Measurements from ENCODE around the gene TUB. TPM values are rescaled to one million over a fixed set of nuclear protein-coding genes. Genes with fewer than 3 reads are reported as not detected.

TUB gene
- total RNA-seq, 4 donors from 2014 or later, result 8.9 to 24.4 (median 12.6) TPM

DNA sequence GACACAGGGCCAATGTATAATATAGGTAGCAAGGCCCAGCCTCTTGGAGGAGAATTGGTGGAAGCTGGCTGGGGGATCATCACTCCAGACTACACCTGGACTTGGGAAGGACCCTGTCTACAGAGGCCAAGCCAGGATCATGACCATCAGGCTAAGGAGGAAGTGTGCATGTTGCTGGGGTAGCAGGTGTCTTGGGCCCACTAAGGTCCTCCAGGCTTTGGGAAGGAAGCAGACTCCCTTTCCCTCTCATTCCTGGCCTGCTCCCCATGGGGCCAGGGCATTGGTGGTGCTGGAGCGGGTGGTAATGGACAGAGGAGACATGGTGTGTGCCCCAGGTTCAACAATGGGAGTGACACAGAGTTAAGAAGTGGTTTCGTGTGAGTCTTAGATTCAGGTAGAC, 16.0 kb upstream of the TUB start:
- ATAC-seq (ENCODE audit: low FRiP score) (no peak), DNase-seq (ENCODE audit: low spot score) (no peak)
- TF ChIP-seq, protein P1, sequence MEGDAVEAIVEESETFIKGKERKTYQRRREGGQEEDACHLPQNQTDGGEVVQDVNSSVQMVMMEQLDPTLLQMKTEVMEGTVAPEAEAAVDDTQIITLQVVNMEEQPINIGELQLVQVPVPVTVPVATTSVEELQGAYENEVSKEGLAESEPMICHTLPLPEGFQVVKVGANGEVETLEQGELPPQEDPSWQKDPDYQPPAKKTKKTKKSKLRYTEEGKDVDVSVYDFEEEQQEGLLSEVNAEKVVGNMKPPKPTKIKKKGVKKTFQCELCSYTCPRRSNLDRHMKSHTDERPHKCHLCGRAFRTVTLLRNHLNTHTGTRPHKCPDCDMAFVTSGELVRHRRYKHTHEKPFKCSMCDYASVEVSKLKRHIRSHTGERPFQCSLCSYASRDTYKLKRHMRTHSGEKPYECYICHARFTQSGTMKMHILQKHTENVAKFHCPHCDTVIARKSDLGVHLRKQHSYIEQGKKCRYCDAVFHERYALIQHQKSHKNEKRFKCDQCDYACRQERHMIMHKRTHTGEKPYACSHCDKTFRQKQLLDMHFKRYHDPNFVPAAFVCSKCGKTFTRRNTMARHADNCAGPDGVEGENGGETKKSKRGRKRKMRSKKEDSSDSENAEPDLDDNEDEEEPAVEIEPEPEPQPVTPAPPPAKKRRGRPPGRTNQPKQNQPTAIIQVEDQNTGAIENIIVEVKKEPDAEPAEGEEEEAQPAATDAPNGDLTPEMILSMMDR (IDR thresholded peaks at IDR 0.05), result no peak

DNA sequence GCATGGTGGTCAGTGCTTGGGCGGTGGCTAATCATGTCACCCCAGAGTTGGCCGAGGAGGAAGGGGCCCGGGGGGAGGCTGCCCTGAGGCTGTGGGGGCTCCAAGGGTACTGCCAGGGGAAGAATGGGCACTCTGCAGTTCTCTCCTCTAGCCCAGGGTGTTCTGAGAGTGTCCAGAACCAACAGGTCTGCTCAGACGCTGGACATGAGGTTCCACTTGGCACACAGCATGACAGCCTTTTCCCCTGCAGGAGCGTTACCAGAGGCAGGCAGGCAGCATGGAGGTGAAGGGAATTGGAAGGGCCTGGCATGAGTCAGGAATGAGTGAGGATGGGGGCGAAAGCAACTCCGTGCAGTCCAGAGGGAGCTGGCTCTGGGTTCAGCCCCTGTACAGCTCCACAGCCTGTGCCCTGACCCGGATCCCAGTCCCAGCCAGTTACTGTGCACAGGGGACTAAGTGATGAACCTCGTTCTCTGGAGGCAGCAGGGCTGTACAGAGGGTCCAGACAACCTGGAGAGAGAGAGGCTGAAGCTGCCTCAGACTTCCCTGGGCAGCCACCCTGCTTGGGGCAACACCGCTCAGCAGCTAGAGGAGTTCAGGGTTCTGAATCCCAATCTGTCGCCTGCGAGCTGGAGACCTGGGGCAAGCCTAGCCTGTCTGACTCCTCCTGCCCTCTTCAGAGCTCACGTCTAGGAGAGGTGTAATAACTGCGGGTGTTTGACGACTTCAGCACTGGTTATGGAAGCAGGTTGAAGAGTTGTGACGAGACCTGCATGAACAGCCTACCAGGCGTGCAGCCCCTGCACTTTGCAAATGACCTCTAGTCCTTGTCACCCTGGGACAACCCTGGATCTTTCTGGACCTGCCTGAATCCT, 14.7 kb upstream of the TUB start:
- DNase-seq (ENCODE audit: low spot score), result peak; percentile 16
- peak; percentile 24 for ATAC-seq (ENCODE audit: low FRiP score)
- TF ChIP-seq, protein P1 (IDR thresholded peaks at IDR 0.05), result no peak

DNA sequence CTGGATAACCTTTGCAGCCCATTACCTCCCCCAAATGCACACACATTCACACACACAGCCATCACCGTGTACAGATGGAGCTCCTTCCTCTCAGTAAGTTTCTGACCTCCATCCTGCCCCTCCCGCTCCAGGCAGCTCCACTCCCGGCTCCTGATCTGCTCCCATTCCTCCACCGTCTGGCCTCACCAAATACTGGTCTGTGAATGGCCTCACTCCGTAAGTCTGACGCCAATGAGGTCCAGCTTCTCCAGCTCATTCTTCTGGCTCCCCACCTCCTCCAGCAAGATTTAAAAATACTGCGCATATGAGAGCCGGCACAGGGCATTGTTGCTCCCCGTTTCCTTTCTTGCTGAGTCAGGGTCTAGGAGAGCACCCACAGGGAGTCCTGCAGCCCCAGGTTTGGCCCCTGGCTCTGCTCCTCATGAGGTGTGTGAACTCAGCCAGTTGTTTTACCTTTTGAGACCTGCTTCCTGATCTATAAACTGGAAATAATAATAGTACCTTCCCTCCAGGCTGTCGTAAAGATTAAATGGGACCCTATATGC, 14.0 kb upstream of the TUB start:
- ATAC-seq (ENCODE audit: low FRiP score) (no peak), DNase-seq (ENCODE audit: low spot score) (peak; percentile 20)
- TF ChIP-seq, protein P1 (IDR thresholded peaks at IDR 0.05), result no peak

DNA sequence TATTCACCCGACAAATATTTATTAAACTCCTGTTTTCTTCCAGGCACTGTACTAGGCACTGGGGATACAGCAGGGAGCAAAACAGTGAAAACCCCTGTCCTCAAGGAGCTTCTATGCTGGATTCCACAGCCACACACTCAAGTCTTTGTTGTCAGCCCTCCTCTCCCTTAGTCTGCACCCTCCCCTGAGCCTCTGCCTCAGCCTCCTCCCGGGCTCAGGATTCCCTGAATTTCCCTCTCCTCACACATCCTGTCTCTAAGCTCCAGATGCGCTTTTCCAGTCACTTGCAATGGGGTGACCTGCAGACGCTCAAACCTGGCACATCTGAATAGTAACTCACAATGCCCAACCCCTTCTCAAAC, 13.5 kb upstream of the TUB start:
- DNase-seq (ENCODE audit: low spot score) (peak; percentile 3), ATAC-seq (ENCODE audit: low FRiP score) (no peak)
- TF ChIP-seq, protein P1 (IDR thresholded peaks at IDR 0.05), result no peak

DNA sequence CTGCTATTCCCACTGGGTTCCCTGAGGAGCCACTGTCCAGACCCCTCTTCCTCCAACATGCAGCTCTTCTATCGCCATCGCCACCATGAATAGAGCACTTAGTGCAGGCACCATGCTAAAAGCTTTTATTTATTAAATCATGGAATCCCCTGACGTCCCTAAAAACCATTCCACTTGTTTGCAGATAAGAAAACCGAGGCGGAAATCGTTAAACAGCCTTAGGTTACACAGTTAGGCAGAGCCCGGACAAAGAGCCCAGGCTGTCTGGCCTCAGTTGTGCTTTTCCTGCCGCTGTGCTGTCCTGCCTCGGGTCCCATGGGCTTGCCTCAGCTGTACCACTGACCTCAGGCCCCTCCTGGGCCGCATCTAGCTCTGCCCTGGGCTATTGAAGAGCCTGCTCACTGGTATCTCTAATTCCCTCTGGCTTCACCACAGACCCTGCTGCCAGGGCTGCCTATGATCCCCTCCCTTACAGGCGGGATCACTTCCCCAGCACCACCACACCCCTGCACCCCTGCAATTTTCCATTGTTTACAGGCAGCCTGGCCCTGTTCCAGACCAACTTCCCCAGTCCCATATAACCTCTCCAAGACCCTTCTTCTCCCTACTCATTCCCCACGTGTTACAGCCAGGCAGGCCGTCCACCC, 13.0 kb upstream of the TUB start:
- ATAC-seq (ENCODE audit: low FRiP score), result no peak
- peak; percentile 23 for DNase-seq (ENCODE audit: low spot score)
- TF ChIP-seq, protein P1 (IDR thresholded peaks at IDR 0.05), result no peak

DNA sequence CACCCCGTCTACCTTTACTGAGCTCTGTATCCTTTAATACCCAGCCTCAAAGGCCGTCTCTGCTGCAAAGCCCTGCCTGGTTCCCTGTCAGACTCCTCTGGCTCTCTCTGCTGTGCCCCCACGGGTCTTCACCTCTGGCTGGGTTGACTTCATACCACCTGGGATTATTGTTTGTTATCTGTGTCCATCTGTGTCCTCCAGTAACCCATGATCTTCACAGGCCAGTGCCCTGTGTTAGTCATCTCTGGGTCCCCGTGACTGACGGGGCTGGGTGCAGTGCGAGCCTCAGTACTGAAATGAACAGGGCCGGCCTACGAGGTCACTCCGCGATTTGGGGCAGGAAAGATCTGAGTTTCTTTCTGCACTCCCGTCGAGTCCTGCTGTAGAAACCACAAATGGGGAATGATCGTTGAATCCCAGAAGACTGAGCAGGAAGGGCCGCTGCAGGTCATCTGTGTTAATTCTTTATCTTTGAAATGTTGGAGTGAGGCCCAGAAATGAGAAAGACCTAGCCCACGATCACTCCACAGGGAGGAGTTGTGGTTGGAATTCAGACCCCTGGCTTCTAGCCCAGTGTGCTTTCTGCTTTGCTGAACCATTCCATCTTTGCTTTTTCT, 12.3 kb upstream of the TUB start:
- ATAC-seq (ENCODE audit: low FRiP score) (peak; percentile 85), DNase-seq (ENCODE audit: low spot score) (peak; percentile 24)
- TF ChIP-seq, protein P1 (IDR thresholded peaks at IDR 0.05), result no peak

Data from omental fat pad (tissue), 4 donors.